Measurements from ENCODE around the gene MIB2.

DNA sequence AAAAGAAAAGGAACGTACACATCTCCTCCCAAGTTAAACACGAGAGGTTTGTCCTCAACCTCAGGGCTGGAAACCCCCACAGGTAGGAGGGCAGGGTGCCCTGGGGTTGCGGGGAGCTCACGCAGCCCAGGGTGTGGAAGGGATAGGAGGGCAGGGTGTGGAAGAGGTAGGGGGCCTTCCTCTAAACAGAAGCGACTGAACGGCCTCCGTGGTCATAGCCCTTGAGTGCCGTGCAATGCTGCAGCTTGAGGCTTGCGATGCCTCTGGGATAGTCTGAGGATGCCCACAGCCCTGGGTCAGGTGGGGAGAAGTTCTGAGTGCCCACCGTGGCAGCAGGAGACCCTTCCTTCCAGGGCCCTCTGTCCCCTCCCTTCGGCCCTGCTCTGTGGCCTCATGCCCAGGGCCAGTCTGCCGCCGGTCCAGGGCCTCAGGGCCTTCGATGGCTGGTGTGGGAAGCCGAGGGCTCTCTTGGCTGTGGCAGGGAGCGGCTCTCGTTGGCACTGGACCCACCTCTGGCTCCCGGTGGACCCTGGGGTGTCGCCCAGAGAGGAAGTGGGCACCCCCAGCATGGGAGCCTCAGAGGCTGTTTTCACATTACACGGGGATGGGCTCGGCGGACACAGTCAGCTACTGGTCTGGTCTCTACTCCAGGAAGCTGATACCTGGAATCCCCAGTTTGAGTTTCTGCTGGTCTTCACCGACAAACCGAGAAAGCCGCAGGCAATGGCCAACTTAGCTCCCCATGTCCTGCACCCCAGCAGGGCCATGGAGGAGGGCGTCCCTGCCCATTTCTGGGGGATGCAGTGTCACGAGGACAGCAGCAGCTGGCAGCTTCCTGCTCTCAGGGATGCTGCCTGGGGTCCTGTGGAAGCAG is 49.9 kb downstream of the MIB2 start:
- TF ChIP-seq RAD21 (IDR thresholded peaks at IDR 0.05; ENCODE audit: low read length) (no peak), MAFK (IDR thresholded peaks at IDR 0.05; ENCODE audit: low read depth, low read length) (no peak), POLR2A (IDR thresholded peaks at IDR 0.05; ENCODE audit: low read depth, low read length) (no peak), SMC3 (IDR thresholded peaks at IDR 0.05; ENCODE audit: low read depth, low read length) (no peak)
- TF ChIP-seq, protein P1, sequence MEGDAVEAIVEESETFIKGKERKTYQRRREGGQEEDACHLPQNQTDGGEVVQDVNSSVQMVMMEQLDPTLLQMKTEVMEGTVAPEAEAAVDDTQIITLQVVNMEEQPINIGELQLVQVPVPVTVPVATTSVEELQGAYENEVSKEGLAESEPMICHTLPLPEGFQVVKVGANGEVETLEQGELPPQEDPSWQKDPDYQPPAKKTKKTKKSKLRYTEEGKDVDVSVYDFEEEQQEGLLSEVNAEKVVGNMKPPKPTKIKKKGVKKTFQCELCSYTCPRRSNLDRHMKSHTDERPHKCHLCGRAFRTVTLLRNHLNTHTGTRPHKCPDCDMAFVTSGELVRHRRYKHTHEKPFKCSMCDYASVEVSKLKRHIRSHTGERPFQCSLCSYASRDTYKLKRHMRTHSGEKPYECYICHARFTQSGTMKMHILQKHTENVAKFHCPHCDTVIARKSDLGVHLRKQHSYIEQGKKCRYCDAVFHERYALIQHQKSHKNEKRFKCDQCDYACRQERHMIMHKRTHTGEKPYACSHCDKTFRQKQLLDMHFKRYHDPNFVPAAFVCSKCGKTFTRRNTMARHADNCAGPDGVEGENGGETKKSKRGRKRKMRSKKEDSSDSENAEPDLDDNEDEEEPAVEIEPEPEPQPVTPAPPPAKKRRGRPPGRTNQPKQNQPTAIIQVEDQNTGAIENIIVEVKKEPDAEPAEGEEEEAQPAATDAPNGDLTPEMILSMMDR (conservative IDR thresholded peaks at IDR 0.05; ENCODE audit: low read depth, low read length), result no peak
